Stimulated activated CD8-positive, alpha-beta memory T cell treated with anti-CD3 and anti-CD28 coated beads, Interleukin-4, amount 100 ng/mL, for 24 hours (primary cell): ENCODE measurements around the gene POLK.
"Not testable (repeated sequence)": the region's sequence is repeated elsewhere in the genome, so short reads cannot be mapped to it uniquely, and the experiment has no call there.

Experiments
- DNase-seq: peaks from one replicate; pipeline ENCODE4 v3.0.0-alpha.2; 2020; ENCODE audit warnings: low read depth

POLK gene

GRCh38 chr5:75610859-75611310 is 99.2 kb downstream of the POLK start:
- not testable (repeated sequence) for DNase-seq

- no peak for DNase-seq
Observed at GRCh38 chr5:75611311-75612225, 99.9 kb downstream of the POLK start, which contains the start of gene ANKDD1B. ANKDD1B (plus strand) TSS chr5:75611453; CDS start chr5:75611635, 182 bp downstream.

GRCh38 chr5:75612226-75612569 is 100.5 kb downstream of the POLK start:
- DNase-seq = no peak

GRCh38 chr5:75612901-75613300 is 101.2 kb downstream of the POLK start:
- DNase-seq = no peak

- DNase-seq = no peak
Observed at GRCh38 chr5:75614176-75614575, 102.5 kb downstream of the POLK start.

- DNase-seq = no peak
Observed at GRCh38 chr5:75616371-75616881, 104.7 kb downstream of the POLK start.

- no peak for DNase-seq
Observed at GRCh38 chr5:75616971-75617621, 105.4 kb downstream of the POLK start.

- no peak for DNase-seq
Observed at GRCh38 chr5:75617736-75618352, 106.2 kb downstream of the POLK start.

GRCh38 chr5:75620184-75620959 is 108.7 kb downstream of the POLK start:
- no peak for DNase-seq

- no peak for DNase-seq
Observed at GRCh38 chr5:75622564-75622963, 110.9 kb downstream of the POLK start.

GRCh38 chr5:75623846-75624245 is 112.2 kb downstream of the POLK start:
- DNase-seq = no peak

GRCh38 chr5:75626959-75627358 is 115.3 kb downstream of the POLK start:
- DNase-seq = no peak

GRCh38 chr5:75627801-75628200 is 116.1 kb downstream of the POLK start:
- DNase-seq = no peak

GRCh38 chr5:75630875-75631274 is 119.2 kb downstream of the POLK start:
- no peak for DNase-seq

GRCh38 chr5:75632321-75632720 is 120.6 kb downstream of the POLK start:
- DNase-seq = no peak

- DNase-seq = no peak
Observed at GRCh38 chr5:75637949-75638348, 126.3 kb downstream of the POLK start.

GRCh38 chr5:75639535-75640311 is 128.0 kb downstream of the POLK start:
- DNase-seq = no peak

GRCh38 chr5:75640395-75640794 is 128.7 kb downstream of the POLK start:
- DNase-seq = no peak

GRCh38 chr5:75640826-75641225 is 129.1 kb downstream of the POLK start:
- DNase-seq = no peak

- DNase-seq = no peak
Observed at GRCh38 chr5:75648712-75649111, 137.0 kb downstream of the POLK start.
